ENCODE data around the gene APOA4. TPM values are rescaled to one million over a fixed set of nuclear protein-coding genes. Genes with fewer than 3 reads are reported as not detected.

APOA4 gene
- total and polyA plus RNA-seq, 2 of the 13 experiments (the other 11 are each of a cell fraction or from before 2014, with no cell fraction given): 3.8 to 7.2 TPM

DNA sequence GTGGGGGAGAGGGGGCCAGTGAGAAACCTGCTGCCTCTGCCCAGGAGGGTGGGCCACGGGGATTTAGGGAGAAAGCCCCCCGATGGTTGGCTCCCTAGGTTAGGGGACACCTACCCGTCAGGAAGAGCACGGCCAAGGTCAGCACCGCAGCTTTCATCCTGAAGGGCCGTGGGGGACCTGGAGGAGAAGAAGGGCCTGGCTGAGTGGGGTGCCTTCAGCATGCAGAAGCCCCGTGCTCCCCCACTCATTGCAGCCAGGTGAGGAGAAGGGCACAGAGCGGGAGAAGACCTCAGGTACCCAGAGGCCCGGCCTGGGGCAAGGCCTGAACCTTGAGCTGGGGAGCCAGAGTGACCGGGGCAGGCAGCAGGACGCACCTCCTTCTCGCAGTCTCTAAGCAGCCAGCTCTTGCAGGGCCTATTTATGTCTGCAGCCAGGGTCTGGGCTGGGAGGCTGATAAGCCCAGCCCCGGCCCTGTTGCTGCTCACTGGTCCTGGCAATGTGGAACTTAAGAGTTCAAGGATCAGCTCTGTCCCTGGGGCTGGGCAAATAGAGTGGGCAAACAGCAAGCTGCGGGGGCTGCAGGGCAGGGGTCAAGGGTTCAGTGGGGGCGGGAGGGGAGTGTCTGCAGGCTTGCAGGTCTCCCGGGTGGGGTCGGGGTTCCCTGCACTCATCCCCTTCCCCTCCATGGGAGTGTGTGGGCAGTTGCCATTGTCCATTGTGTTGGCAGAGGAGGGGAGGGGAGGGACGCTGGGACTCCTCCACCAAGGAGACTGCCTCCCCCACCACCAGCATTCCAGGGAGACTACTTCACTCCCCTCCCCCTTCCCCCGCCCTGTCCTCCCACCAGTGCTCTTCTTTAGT is 14.4 kb upstream of the APOA4 start, which contains the start of gene APOA1 (continued):
- TF ChIP-seq, protein P1, sequence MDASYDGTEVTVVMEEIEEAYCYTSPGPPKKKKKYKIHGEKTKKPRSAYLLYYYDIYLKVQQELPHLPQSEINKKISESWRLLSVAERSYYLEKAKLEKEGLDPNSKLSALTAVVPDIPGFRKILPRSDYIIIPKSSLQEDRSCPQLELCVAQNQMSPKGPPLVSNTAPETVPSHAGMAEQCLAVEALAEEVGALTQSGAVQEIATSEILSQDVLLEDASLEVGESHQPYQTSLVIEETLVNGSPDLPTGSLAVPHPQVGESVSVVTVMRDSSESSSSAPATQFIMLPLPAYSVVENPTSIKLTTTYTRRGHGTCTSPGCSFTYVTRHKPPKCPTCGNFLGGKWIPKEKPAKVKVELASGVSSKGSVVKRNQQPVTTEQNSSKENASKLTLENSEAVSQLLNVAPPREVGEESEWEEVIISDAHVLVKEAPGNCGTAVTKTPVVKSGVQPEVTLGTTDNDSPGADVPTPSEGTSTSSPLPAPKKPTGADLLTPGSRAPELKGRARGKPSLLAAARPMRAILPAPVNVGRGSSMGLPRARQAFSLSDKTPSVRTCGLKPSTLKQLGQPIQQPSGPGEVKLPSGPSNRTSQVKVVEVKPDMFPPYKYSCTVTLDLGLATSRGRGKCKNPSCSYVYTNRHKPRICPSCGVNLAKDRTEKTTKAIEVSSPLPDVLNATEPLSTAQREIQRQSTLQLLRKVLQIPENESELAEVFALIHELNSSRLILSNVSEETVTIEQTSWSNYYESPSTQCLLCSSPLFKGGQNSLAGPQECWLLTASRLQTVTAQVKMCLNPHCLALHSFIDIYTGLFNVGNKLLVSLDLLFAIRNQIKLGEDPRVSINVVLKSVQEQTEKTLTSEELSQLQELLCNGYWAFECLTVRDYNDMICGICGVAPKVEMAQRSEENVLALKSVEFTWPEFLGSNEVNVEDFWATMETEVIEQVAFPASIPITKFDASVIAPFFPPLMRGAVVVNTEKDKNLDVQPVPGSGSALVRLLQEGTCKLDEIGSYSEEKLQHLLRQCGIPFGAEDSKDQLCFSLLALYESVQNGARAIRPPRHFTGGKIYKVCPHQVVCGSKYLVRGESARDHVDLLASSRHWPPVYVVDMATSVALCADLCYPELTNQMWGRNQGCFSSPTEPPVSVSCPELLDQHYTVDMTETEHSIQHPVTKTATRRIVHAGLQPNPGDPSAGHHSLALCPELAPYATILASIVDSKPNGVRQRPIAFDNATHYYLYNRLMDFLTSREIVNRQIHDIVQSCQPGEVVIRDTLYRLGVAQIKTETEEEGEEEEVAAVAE (CRISPR knock-in tag; IDR thresholded peaks at IDR 0.05; ENCODE audit: borderline replicate concordance): peak; percentile 46; the same call in 1 of the 2 replicates
- peak; percentile 82 for TF ChIP-seq ESRRA (CRISPR knock-in tag; IDR thresholded peaks at IDR 0.05; ENCODE audit: low read depth)
- TF ChIP-seq ZNF451 (CRISPR knock-in tag; IDR thresholded peaks at IDR 0.05): 0 out of 2 replicates have a peak, but pooled peaks have one; percentile 41
- peak; percentile 82; the same call in 1 of the 2 replicates for TF ChIP-seq ZBTB20 (CRISPR knock-in tag; IDR thresholded peaks at IDR 0.05; ENCODE audit: borderline replicate concordance, low read depth)
- peak; percentile 93 for TF ChIP-seq CSRNP1 (CRISPR knock-in tag; IDR thresholded peaks at IDR 0.05)
- peak; percentile 94 for TF ChIP-seq ZNF709 (CRISPR knock-in tag; IDR thresholded peaks at IDR 0.05)
- TF ChIP-seq ZBTB7B (CRISPR knock-in tag; IDR thresholded peaks at IDR 0.05): peak; percentile 98
- TF ChIP-seq REPIN1 (CRISPR knock-in tag; IDR thresholded peaks at IDR 0.05; ENCODE audit: borderline replicate concordance, low read depth): peak; percentile 98
- peak; percentile 76; the same call in 1 of the 2 replicates for TF ChIP-seq ZSCAN31 (CRISPR knock-in tag; IDR thresholded peaks at IDR 0.05; ENCODE audit: low read depth)
- no peak; the same call in 1 of the 2 replicates for TF ChIP-seq SMAD9 (CRISPR knock-in tag; IDR thresholded peaks at IDR 0.05)
- peak; percentile 94 for TF ChIP-seq PHF21A (CRISPR knock-in tag; IDR thresholded peaks at IDR 0.05)
- TF ChIP-seq, protein P2, sequence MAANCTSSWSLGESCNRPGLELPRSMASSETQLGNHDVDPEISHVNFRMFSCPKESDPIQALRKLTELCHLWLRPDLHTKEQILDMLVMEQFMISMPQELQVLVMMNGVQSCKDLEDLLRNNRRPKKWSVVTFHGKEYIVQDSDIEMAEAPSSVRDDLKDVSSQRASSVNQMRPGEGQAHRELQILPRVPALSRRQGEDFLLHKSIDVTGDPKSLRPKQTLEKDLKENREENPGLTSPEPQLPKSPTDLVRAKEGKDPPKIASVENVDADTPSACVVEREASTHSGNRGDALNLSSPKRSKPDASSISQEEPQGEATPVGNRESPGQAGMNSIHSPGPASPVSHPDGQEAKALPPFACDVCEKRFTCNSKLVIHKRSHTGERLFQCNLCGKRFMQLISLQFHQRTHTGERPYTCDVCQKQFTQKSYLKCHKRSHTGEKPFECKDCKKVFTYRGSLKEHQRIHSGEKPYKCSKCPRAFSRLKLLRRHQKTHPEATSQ (CRISPR knock-in tag; IDR thresholded peaks at IDR 0.05; ENCODE audit: borderline replicate concordance): peak; percentile 91; the same call in 1 of the 2 replicates
- no peak for TF ChIP-seq SP1 (IDR thresholded peaks at IDR 0.05)
- TF ChIP-seq SP1 (CRISPR knock-in tag; IDR thresholded peaks at IDR 0.05): 0 out of 2 replicates have a peak, but pooled peaks have one; percentile 37
- no peak for TF ChIP-seq ZNF10 (CRISPR knock-in tag; IDR thresholded peaks at IDR 0.05; ENCODE audit: borderline replicate concordance, low read depth)
- TF ChIP-seq, protein P3, sequence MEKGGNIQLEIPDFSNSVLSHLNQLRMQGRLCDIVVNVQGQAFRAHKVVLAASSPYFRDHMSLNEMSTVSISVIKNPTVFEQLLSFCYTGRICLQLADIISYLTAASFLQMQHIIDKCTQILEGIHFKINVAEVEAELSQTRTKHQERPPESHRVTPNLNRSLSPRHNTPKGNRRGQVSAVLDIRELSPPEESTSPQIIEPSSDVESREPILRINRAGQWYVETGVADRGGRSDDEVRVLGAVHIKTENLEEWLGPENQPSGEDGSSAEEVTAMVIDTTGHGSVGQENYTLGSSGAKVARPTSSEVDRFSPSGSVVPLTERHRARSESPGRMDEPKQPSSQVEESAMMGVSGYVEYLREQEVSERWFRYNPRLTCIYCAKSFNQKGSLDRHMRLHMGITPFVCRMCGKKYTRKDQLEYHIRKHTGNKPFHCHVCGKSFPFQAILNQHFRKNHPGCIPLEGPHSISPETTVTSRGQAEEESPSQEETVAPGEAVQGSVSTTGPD (CRISPR knock-in tag; IDR thresholded peaks at IDR 0.05): no peak
- no peak; the same call in 1 of the 2 replicates for TF ChIP-seq ZNF460 (CRISPR knock-in tag; IDR thresholded peaks at IDR 0.05; ENCODE audit: borderline replicate concordance)

Measured in HepG2 (cell line).